GM23338 (cell line): ENCODE measurements around the gene GCC1. TPM values are rescaled to one million over a fixed set of nuclear protein-coding genes. Genes with fewer than 3 reads are reported as not detected.

Source experiments
- ATAC-seq: fragments of 200-7000 bp; cut with Tn5 transposase; 3 replicates; pipeline ENCODE4 v1.9.1; 2020
- DNase-seq: peaks from one replicate; pipeline ENCODE4 v3.0.0-alpha.2; 2015; ENCODE audit warnings: low spot score
- H2AFZ ChIP-seq: fragments of 200-600 bp; sonication (generic); 2 replicates; pipeline ENCODE4 v1.8.0; 2016; ENCODE audit warnings: antibody characterized with exemption, mild to moderate bottlenecking, moderate library complexity
- H3F3A ChIP-seq: fragments of 200-600 bp; sonication (generic); replicated peaks from 2 replicates; pipeline ENCODE4 v1.8.0; 2017; ENCODE audit warnings: antibody characterized with exemption, mixed run types, low read depth
- H3K27ac ChIP-seq: fragments of 200-600 bp; sonication (generic); 2 replicates; pipeline ENCODE4 v1.6.1; 2016; ENCODE audit warnings: low read depth
- H3K27me3 ChIP-seq: fragments of 200-600 bp; sonication (generic); 2 replicates; pipeline ENCODE4 v1.8.0; 2016; ENCODE audit warnings: mild to moderate bottlenecking, mixed run types, moderate library complexity; ENCODE audit not compliant: insufficient read depth
- H3K36me3 ChIP-seq: fragments of 200-600 bp; sonication (generic); 2 replicates; pipeline ENCODE4 v1.8.0; 2016; ENCODE audit warnings: mild to moderate bottlenecking; ENCODE audit not compliant: insufficient read depth
- H3K4me1 ChIP-seq: fragments of 200-600 bp; sonication (generic); 2 replicates; pipeline ENCODE4 v1.8.0; 2016; ENCODE audit warnings: mild to moderate bottlenecking, moderate library complexity; ENCODE audit not compliant: insufficient read depth
- H3K4me2 ChIP-seq: fragments of 200-600 bp; sonication (generic); 2 replicates; pipeline ENCODE4 v1.7.1; 2017; ENCODE audit warnings: mixed run types
- H3K4me3 ChIP-seq: fragments of 200-600 bp; sonication (generic); 2 replicates; pipeline ENCODE4 v1.6.1; 2016; ENCODE audit warnings: mixed run types
- H3K79me2 ChIP-seq: fragments of 200-600 bp; sonication (generic); replicated peaks from 2 replicates; pipeline ENCODE4 v1.8.0; 2017; ENCODE audit warnings: mild to moderate bottlenecking; ENCODE audit not compliant: insufficient read depth
- H3K9me2 ChIP-seq: fragments of 200-600 bp; sonication (generic); 2 replicates; pipeline ENCODE4 v1.8.0; 2017; ENCODE audit not compliant: insufficient read depth
- H4K20me1 ChIP-seq: fragments of 200-600 bp; sonication (generic); replicated peaks from 2 replicates; pipeline ENCODE4 v1.8.0; 2017; ENCODE audit warnings: mild to moderate bottlenecking; ENCODE audit not compliant: insufficient read depth
- H3K27ac Mint-ChIP-seq: 2 replicates; pipeline ENCODE4 v1.8.0; 2020; ENCODE audit warnings: inconsistent platforms, mild to moderate bottlenecking, moderate library complexity, mixed read lengths
- H3K27me3 Mint-ChIP-seq: 3 replicates; pipeline ENCODE4 v1.8.0; 2022; ENCODE audit warnings: low read depth, mild to moderate bottlenecking, moderate library complexity, mixed read lengths, inconsistent platforms; ENCODE audit not compliant: insufficient read depth, poor library complexity
- H3K36me3 Mint-ChIP-seq: 3 replicates; pipeline ENCODE4 v1.8.0; 2021; ENCODE audit warnings: low read depth, mild to moderate bottlenecking, inconsistent platforms, moderate library complexity, mixed read lengths
- H3K4me1 Mint-ChIP-seq: 3 replicates; pipeline ENCODE4 v1.8.0; 2020; ENCODE audit warnings: mild to moderate bottlenecking, inconsistent platforms, mixed read lengths
- H3K4me3 Mint-ChIP-seq: 3 replicates; pipeline ENCODE4 v1.8.0; 2021; ENCODE audit warnings: moderate library complexity, mild to moderate bottlenecking, inconsistent platforms, mixed read lengths
- H3K9me3 Mint-ChIP-seq: 3 replicates; pipeline ENCODE4 v1.8.0; 2020; ENCODE audit warnings: moderate library complexity, mild to moderate bottlenecking, inconsistent platforms, mixed read lengths
- CREB1 ChIP-seq: fragments of 250-450 bp; sonication (Bioruptor Pico); IDR thresholded peaks from 2 replicates; pipeline ENCODE4 v1.5.0; 2020; ENCODE audit warnings: low read depth, mild to moderate bottlenecking, moderate library complexity
- CTCF ChIP-seq, 2 experiments: fragments of 200-600 bp in 1 of 2; sonication (generic) in 1 of 2; conservative IDR thresholded peaks; 2 replicates each; pipeline versions ENCODE4 v1.5.1 to v1.6.1; 2016 to 2017; ENCODE audit warnings: antibody characterized with exemption in 2 of 2, low read depth in 2 of 2, mild to moderate bottlenecking in 2 of 2, moderate library complexity in 1 of 2
- ETS1 ChIP-seq: IDR thresholded peaks from 2 replicates; pipeline ENCODE4 v1.6.1; 2016; ENCODE audit warnings: antibody characterized with exemption
- EZH2 ChIP-seq: fragments of 200-600 bp; sonication (generic); IDR thresholded peaks from one replicate; pipeline ENCODE4 v1.8.0; 2017; ENCODE audit warnings: antibody characterized with exemption, mild to moderate bottlenecking, low read depth; ENCODE audit not compliant: unreplicated experiment
- EZH2phosphoT487 ChIP-seq: fragments of 200-600 bp; sonication (generic); IDR thresholded peaks from one replicate; pipeline ENCODE4 v1.8.1; 2018; ENCODE audit warnings: antibody characterized with exemption; ENCODE audit not compliant: unreplicated experiment
- JUNB ChIP-seq: IDR thresholded peaks from one replicate; pipeline ENCODE4 v1.6.1; 2016; ENCODE audit warnings: antibody characterized with exemption; ENCODE audit not compliant: unreplicated experiment
- NANOG ChIP-seq: IDR thresholded peaks from 2 replicates; pipeline ENCODE4 v1.6.1; 2016; ENCODE audit warnings: antibody characterized with exemption, borderline replicate concordance
- POLR2AphosphoS5 ChIP-seq: IDR thresholded peaks from 2 replicates; pipeline ENCODE4 v1.6.1; 2016; ENCODE audit warnings: antibody characterized with exemption, low read depth
- REST ChIP-seq: IDR thresholded peaks from one replicate; pipeline ENCODE4 v1.6.1; 2018; ENCODE audit warnings: antibody characterized with exemption; ENCODE audit not compliant: unreplicated experiment
- STAT1 ChIP-seq: IDR thresholded peaks from one replicate; pipeline ENCODE4 v1.6.1; 2016; ENCODE audit warnings: antibody characterized with exemption; ENCODE audit not compliant: unreplicated experiment
- ZNF114 ChIP-seq: fragments of 250-450 bp; sonication (Bioruptor Pico); IDR thresholded peaks from 2 replicates; pipeline ENCODE4 v1.5.0; 2020; ENCODE audit warnings: mild to moderate bottlenecking, moderate library complexity
- ZNF331 ChIP-seq: fragments of 250-450 bp; sonication (Bioruptor Pico); IDR thresholded peaks from 2 replicates; pipeline ENCODE4 v1.5.0; 2020; ENCODE audit warnings: low read depth, mild to moderate bottlenecking, moderate library complexity
- polyA plus RNA-seq: library from polyadenylated mRNA; unstranded; fragments of >200 nt; fragmentation: Nextera tagmentation; extraction: Ambion mirVana; gene quantifications from 2 replicates; pipeline ENCODE4 v1.2.1, GENCODE V29; 2016
- total RNA-seq: library from RNA; depleted of rRNA; stranded (reverse); fragments of >200 nt; shearing (Covaris generic); gene quantifications from 2 replicates; pipeline ENCODE4 v1.2.3, GENCODE V29; 2014
- TF ChIP-seq, protein P1 (sequence below): fragments of 250-450 bp; sonication (Bioruptor Pico); IDR thresholded peaks from 2 replicates; pipeline ENCODE4 v1.5.0; 2020; ENCODE audit warnings: mild to moderate bottlenecking, moderate library complexity

GCC1 gene
- total and polyA plus RNA-seq, 2 experiments from 2014 or later = 3.2 to 17.6 TPM

DNA sequence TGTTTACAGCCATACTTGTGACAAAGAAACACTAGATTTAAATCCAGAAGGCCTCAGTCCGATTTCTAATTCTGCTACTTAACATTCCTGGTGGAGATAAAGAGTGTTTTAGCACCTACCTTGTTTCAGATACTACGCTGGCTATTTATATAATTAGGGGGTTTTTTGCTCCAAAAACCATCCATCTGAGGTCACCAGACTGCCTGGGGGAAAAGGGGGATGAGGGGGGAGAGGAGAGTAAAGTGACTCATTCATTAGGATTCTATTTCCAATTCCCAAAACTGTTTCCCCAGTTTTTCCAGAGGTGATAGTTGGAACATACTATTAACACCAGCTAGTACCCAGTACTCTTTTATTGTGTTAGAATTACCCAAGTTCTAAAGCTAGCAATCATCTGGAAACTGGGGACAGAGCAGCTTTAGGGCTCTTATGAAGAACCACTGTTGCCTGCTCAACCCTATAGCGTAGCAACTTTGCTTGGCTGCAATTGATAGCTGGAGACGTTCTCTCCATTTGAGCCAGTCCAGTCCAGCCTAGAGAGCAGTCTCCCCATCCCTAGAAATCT is 6.6 kb downstream of the GCC1 start:
- Mint-ChIP-seq H3K36me3 (peaks cover 17% of the 10 kb centered on the region), H3K27ac (no peak overlapping the region), H3K9me3 (no peaks in the 10 kb centered on the region), H3K4me3 (no peak overlapping the region), H3K27me3 (peaks cover 3% of the 10 kb centered on the region), H3K4me1 (peaks cover 2% of the 10 kb centered on the region)
- no peaks in the 10 kb centered on the region for H3K4me1 ChIP-seq
- no peak overlapping the region for H3K4me2 ChIP-seq
- H2AFZ ChIP-seq = no peak overlapping the region
- no peak overlapping the region for H3K4me3 ChIP-seq
- peaks cover 7% of the 10 kb centered on the region; the same call in 1 of the 2 replicates for H3K36me3 ChIP-seq
- no peak for ATAC-seq
- H3K27ac ChIP-seq = no peak overlapping the region
- no peaks in the 10 kb centered on the region for H3F3A ChIP-seq
- no peak for TF ChIP-seq CTCF (conservative IDR thresholded peaks at IDR 0.05; ENCODE audit: low read depth in 2 of 2)
- TF ChIP-seq STAT1 = no peak
- TF ChIP-seq NANOG = no peak
- no peak for TF ChIP-seq REST
- TF ChIP-seq JUNB = no peak
- no peak for TF ChIP-seq CREB1
- no peak for TF ChIP-seq EZH2phosphoT487
- no peak for TF ChIP-seq ZNF114 (CRISPR knock-in tag)
- TF ChIP-seq ZNF331 (CRISPR knock-in tag) = no peak
- no peak for TF ChIP-seq POLR2AphosphoS5
- TF ChIP-seq ETS1 = no peak
- TF ChIP-seq, protein P1, sequence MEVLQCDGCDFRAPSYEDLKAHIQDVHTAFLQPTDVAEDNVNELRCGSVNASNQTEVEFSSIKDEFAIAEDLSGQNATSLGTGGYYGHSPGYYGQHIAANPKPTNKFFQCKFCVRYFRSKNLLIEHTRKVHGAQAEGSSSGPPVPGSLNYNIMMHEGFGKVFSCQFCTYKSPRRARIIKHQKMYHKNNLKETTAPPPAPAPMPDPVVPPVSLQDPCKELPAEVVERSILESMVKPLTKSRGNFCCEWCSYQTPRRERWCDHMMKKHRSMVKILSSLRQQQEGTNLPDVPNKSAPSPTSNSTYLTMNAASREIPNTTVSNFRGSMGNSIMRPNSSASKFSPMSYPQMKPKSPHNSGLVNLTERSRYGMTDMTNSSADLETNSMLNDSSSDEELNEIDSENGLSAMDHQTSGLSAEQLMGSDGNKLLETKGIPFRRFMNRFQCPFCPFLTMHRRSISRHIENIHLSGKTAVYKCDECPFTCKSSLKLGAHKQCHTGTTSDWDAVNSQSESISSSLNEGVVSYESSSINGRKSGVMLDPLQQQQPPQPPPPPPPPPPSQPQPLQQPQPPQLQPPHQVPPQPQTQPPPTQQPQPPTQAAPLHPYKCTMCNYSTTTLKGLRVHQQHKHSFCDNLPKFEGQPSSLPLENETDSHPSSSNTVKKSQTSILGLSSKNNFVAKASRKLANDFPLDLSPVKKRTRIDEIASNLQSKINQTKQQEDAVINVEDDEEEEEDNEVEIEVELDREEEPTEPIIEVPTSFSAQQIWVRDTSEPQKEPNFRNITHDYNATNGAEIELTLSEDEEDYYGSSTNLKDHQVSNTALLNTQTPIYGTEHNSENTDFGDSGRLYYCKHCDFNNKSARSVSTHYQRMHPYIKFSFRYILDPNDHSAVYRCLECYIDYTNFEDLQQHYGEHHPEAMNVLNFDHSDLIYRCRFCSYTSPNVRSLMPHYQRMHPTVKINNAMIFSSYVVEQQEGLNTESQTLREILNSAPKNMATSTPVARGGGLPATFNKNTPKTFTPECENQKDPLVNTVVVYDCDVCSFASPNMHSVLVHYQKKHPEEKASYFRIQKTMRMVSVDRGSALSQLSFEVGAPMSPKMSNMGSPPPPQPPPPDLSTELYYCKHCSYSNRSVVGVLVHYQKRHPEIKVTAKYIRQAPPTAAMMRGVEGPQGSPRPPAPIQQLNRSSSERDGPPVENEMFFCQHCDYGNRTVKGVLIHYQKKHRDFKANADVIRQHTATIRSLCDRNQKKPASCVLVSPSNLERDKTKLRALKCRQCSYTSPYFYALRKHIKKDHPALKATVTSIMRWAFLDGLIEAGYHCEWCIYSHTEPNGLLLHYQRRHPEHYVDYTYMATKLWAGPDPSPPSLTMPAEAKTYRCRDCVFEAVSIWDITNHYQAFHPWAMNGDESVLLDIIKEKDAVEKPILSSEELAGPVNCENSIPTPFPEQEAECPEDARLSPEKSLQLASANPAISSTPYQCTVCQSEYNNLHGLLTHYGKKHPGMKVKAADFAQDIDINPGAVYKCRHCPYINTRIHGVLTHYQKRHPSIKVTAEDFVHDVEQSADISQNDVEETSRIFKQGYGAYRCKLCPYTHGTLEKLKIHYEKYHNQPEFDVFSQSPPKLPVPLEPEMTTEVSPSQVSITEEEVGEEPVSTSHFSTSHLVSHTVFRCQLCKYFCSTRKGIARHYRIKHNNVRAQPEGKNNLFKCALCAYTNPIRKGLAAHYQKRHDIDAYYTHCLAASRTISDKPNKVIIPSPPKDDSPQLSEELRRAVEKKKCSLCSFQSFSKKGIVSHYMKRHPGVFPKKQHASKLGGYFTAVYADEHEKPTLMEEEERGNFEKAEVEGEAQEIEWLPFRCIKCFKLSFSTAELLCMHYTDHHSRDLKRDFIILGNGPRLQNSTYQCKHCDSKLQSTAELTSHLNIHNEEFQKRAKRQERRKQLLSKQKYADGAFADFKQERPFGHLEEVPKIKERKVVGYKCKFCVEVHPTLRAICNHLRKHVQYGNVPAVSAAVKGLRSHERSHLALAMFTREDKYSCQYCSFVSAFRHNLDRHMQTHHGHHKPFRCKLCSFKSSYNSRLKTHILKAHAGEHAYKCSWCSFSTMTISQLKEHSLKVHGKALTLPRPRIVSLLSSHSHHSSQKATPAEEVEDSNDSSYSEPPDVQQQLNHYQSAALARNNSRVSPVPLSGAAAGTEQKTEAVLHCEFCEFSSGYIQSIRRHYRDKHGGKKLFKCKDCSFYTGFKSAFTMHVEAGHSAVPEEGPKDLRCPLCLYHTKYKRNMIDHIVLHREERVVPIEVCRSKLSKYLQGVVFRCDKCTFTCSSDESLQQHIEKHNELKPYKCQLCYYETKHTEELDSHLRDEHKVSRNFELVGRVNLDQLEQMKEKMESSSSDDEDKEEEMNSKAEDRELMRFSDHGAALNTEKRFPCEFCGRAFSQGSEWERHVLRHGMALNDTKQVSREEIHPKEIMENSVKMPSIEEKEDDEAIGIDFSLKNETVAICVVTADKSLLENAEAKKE (CRISPR knock-in tag) = no peak
- TF ChIP-seq EZH2 = no peak
- no peak for DNase-seq
- peaks cover 10% of the 10 kb centered on the region; the same call in 1 of the 2 replicates for H3K79me2 ChIP-seq
- peaks cover 17% of the 10 kb centered on the region; the same call in 1 of the 2 replicates for H4K20me1 ChIP-seq
- no peaks in the 10 kb centered on the region for H3K9me2 ChIP-seq
- no peaks in the 10 kb centered on the region for H3K27me3 ChIP-seq
